Endodermal cell (in vitro differentiated cells): ENCODE data around the gene AHRR. TPM values are rescaled to one million over a fixed set of nuclear protein-coding genes. Genes with fewer than 3 reads are reported as not detected.

Experiments used
- DNase-seq: peaks from one replicate; pipeline ENCODE4 v3.0.0-alpha.2; 2017
- H3K27ac ChIP-seq: 2 replicates; pipeline ENCODE4 v1.5.1; 2013; ENCODE audit warnings: mild to moderate bottlenecking, low read depth, low read length, moderate library complexity
- H3K27me3 ChIP-seq: 2 replicates; pipeline ENCODE4 v1.6.1; 2013; ENCODE audit warnings: mild to moderate bottlenecking, low read length, moderate library complexity; ENCODE audit not compliant: insufficient read depth, control insufficient read depth, poor library complexity, severe bottlenecking
- H3K36me3 ChIP-seq: 2 replicates; pipeline ENCODE4 v1.7.0; 2013; ENCODE audit warnings: mild to moderate bottlenecking, low read length, moderate library complexity; ENCODE audit not compliant: control insufficient read depth, insufficient read depth
- H3K4me1 ChIP-seq: one replicate; pipeline ENCODE4 v1.7.0; 2013; ENCODE audit warnings: low read length; ENCODE audit not compliant: control insufficient read depth, insufficient read depth
- H3K4me3 ChIP-seq: 2 replicates; pipeline ENCODE4 v1.5.1; 2013; ENCODE audit warnings: mild to moderate bottlenecking, low read length, moderate library complexity
- H3K9ac ChIP-seq: 2 replicates; pipeline ENCODE4 v1.6.1; 2013; ENCODE audit warnings: mild to moderate bottlenecking, low read length, moderate library complexity; ENCODE audit not compliant: poor library complexity, severe bottlenecking; ENCODE audit errors: extremely low read depth
- H3K9me3 ChIP-seq: 2 replicates; pipeline ENCODE4 v1.6.1; 2013; ENCODE audit warnings: mild to moderate bottlenecking, low read length, moderate library complexity; ENCODE audit not compliant: control insufficient read depth
- H3K27ac Mint-ChIP-seq: 2 replicates; pipeline ENCODE4 v1.8.0; 2020; ENCODE audit warnings: mixed read lengths
- H3K27me3 Mint-ChIP-seq: 2 replicates; pipeline ENCODE4 v1.8.0; 2021; ENCODE audit warnings: mild to moderate bottlenecking, mixed read lengths; ENCODE audit not compliant: insufficient read depth
- H3K36me3 Mint-ChIP-seq: 2 replicates; pipeline ENCODE4 v1.8.0; 2020; ENCODE audit warnings: low read depth, mixed read lengths
- H3K4me1 Mint-ChIP-seq: 2 replicates; pipeline ENCODE4 v1.8.0; 2020; ENCODE audit warnings: mixed read lengths
- H3K4me3 Mint-ChIP-seq: 2 replicates; pipeline ENCODE4 v1.8.0; 2020; ENCODE audit warnings: mild to moderate bottlenecking, moderate library complexity, mixed read lengths
- H3K9me3 Mint-ChIP-seq: 2 replicates; pipeline ENCODE4 v1.8.0; 2020; ENCODE audit warnings: mild to moderate bottlenecking, mixed read lengths
- CTCF ChIP-seq: fragments of 200-600 bp; sonication (generic); conservative IDR thresholded peaks from 2 replicates; pipeline ENCODE4 v1.5.0; 2021; ENCODE audit warnings: antibody characterized with exemption, mild to moderate bottlenecking
- WGBS, 2 experiments: methylation state at CpG; one replicate each; pipeline versions ENCODE4 v1.1.5 to v1.1.7; 2013; ENCODE audit warnings: missing lambda C conversion rate in 2 of 2, mixed read lengths in 1 of 2; ENCODE audit not compliant: insufficient coverage in 1 of 2, insufficient read length in 1 of 2; 5-methylcytosine and 5-hydroxymethylcytosine counted together
- total RNA-seq, 2 donors: library from RNA; stranded (reverse); fragmentation: NEBNext Ultra II Directional in 1 of 2; extraction: Animal tissue kit (Norgen Biotek cat#: 25700) in 1 of 2; gene quantifications; 2 replicates in 1 of 2; 3 replicates in 1 of 2; pipeline ENCODE4 v1.2.1, GENCODE V29; 2021

The AHRR gene
- total RNA-seq, 2 donors from 2014 or later: 1.4 to 2.0 TPM

GRCh38 chr5:355958-356357, 34.4 kb downstream of the AHRR start:
- no peak overlapping the region for H3K27ac Mint-ChIP-seq
- no peak overlapping the region for H3K9ac ChIP-seq
- no peaks in the 10 kb centered on the region for H3K36me3 Mint-ChIP-seq
- no peaks in the 10 kb centered on the region for H3K27me3 ChIP-seq
- no peaks in the 10 kb centered on the region for H3K27me3 Mint-ChIP-seq
- WGBS, 2 experiments: 95 to 100% methylated on average over 3 to 4 of the region's 4 CpGs
- no peak overlapping the region for H3K27ac ChIP-seq
- no peaks in the 10 kb centered on the region for H3K4me1 Mint-ChIP-seq
- peak; percentile 36 for DNase-seq
- H3K36me3 ChIP-seq: no peaks in the 10 kb centered on the region
- no peaks in the 10 kb centered on the region for H3K9me3 Mint-ChIP-seq
- no peaks in the 10 kb centered on the region for H3K4me1 ChIP-seq
- no peak overlapping the region for H3K4me3 ChIP-seq
- no peak overlapping the region for H3K4me3 Mint-ChIP-seq
- no peaks in the 10 kb centered on the region for H3K9me3 ChIP-seq
- TF ChIP-seq CTCF: no peak

GRCh38 chr5:359301-359897, 37.9 kb downstream of the AHRR start:
- Mint-ChIP-seq H3K9me3 (peaks cover 1% of the 10 kb centered on the region), H3K36me3 (no peaks in the 10 kb centered on the region), H3K4me1 (no peaks in the 10 kb centered on the region), H3K27me3 (no peaks in the 10 kb centered on the region), H3K27ac (no peak overlapping the region), H3K4me3 (no peak overlapping the region)
- no peak for TF ChIP-seq CTCF
- DNase-seq: no peak
- Histone ChIP-seq H3K4me3 (no peak overlapping the region), H3K9me3 (peaks cover under 1% of the 10 kb centered on the region), H3K4me1 (no peaks in the 10 kb centered on the region), H3K27me3 (no peaks in the 10 kb centered on the region), H3K27ac (no peak overlapping the region), H3K36me3 (no peaks in the 10 kb centered on the region), H3K9ac (no peak overlapping the region)
- 89 to 95% methylated on average over 7 to 23 of the region's 23 CpGs for WGBS, 2 experiments

- no peaks in the 10 kb centered on the region for H3K27me3 ChIP-seq
- Mint-ChIP-seq H3K4me1 (no peaks in the 10 kb centered on the region), H3K27me3 (no peaks in the 10 kb centered on the region), H3K9me3 (peaks cover 7% of the 10 kb centered on the region), H3K36me3 (no peaks in the 10 kb centered on the region), H3K27ac (no peak overlapping the region), H3K4me3 (no peak overlapping the region)
- H3K4me1 ChIP-seq: no peaks in the 10 kb centered on the region
- DNase-seq: no peak
- no peaks in the 10 kb centered on the region for H3K36me3 ChIP-seq
- TF ChIP-seq CTCF: no peak
- WGBS, 2 experiments: 88 to 92% methylated on average over 12 to 14 of the region's 14 CpGs
- H3K27ac ChIP-seq: no peak overlapping the region
- H3K4me3 ChIP-seq: no peak overlapping the region
- H3K9me3 ChIP-seq: peaks cover 11% of the 10 kb centered on the region
- no peak overlapping the region for H3K9ac ChIP-seq
Observed at GRCh38 chr5:360257-361027, 38.9 kb downstream of the AHRR start.
